GM23338 (cell line): ENCODE measurements around the gene POLR2L. TPM values are rescaled to one million over a fixed set of nuclear protein-coding genes. Genes with fewer than 3 reads are reported as not detected.

Experiments used
- ATAC-seq: fragments of 200-7000 bp; cut with Tn5 transposase; 3 replicates; pipeline ENCODE4 v1.9.1; 2020
- DNase-seq: peaks from one replicate; pipeline ENCODE4 v3.0.0-alpha.2; 2015; ENCODE audit warnings: low spot score
- H2AFZ ChIP-seq: fragments of 200-600 bp; sonication (generic); 2 replicates; pipeline ENCODE4 v1.8.0; 2016; ENCODE audit warnings: antibody characterized with exemption, mild to moderate bottlenecking, moderate library complexity
- H3F3A ChIP-seq: fragments of 200-600 bp; sonication (generic); replicated peaks from 2 replicates; pipeline ENCODE4 v1.8.0; 2017; ENCODE audit warnings: antibody characterized with exemption, mixed run types, low read depth
- H3K27ac ChIP-seq: fragments of 200-600 bp; sonication (generic); 2 replicates; pipeline ENCODE4 v1.6.1; 2016; ENCODE audit warnings: low read depth
- H3K27me3 ChIP-seq: fragments of 200-600 bp; sonication (generic); 2 replicates; pipeline ENCODE4 v1.8.0; 2016; ENCODE audit warnings: mild to moderate bottlenecking, mixed run types, moderate library complexity; ENCODE audit not compliant: insufficient read depth
- H3K36me3 ChIP-seq: fragments of 200-600 bp; sonication (generic); 2 replicates; pipeline ENCODE4 v1.8.0; 2016; ENCODE audit warnings: mild to moderate bottlenecking; ENCODE audit not compliant: insufficient read depth
- H3K4me1 ChIP-seq: fragments of 200-600 bp; sonication (generic); 2 replicates; pipeline ENCODE4 v1.8.0; 2016; ENCODE audit warnings: mild to moderate bottlenecking, moderate library complexity; ENCODE audit not compliant: insufficient read depth
- H3K4me2 ChIP-seq: fragments of 200-600 bp; sonication (generic); 2 replicates; pipeline ENCODE4 v1.7.1; 2017; ENCODE audit warnings: mixed run types
- H3K4me3 ChIP-seq: fragments of 200-600 bp; sonication (generic); 2 replicates; pipeline ENCODE4 v1.6.1; 2016; ENCODE audit warnings: mixed run types
- H3K79me2 ChIP-seq: fragments of 200-600 bp; sonication (generic); replicated peaks from 2 replicates; pipeline ENCODE4 v1.8.0; 2017; ENCODE audit warnings: mild to moderate bottlenecking; ENCODE audit not compliant: insufficient read depth
- H3K9me2 ChIP-seq: fragments of 200-600 bp; sonication (generic); 2 replicates; pipeline ENCODE4 v1.8.0; 2017; ENCODE audit not compliant: insufficient read depth
- H4K20me1 ChIP-seq: fragments of 200-600 bp; sonication (generic); replicated peaks from 2 replicates; pipeline ENCODE4 v1.8.0; 2017; ENCODE audit warnings: mild to moderate bottlenecking; ENCODE audit not compliant: insufficient read depth
- H3K27ac Mint-ChIP-seq: 2 replicates; pipeline ENCODE4 v1.8.0; 2020; ENCODE audit warnings: inconsistent platforms, mild to moderate bottlenecking, moderate library complexity, mixed read lengths
- H3K27me3 Mint-ChIP-seq: 3 replicates; pipeline ENCODE4 v1.8.0; 2022; ENCODE audit warnings: low read depth, mild to moderate bottlenecking, moderate library complexity, mixed read lengths, inconsistent platforms; ENCODE audit not compliant: insufficient read depth, poor library complexity
- H3K36me3 Mint-ChIP-seq: 3 replicates; pipeline ENCODE4 v1.8.0; 2021; ENCODE audit warnings: low read depth, mild to moderate bottlenecking, inconsistent platforms, moderate library complexity, mixed read lengths
- H3K4me1 Mint-ChIP-seq: 3 replicates; pipeline ENCODE4 v1.8.0; 2020; ENCODE audit warnings: mild to moderate bottlenecking, inconsistent platforms, mixed read lengths
- H3K4me3 Mint-ChIP-seq: 3 replicates; pipeline ENCODE4 v1.8.0; 2021; ENCODE audit warnings: moderate library complexity, mild to moderate bottlenecking, inconsistent platforms, mixed read lengths
- H3K9me3 Mint-ChIP-seq: 3 replicates; pipeline ENCODE4 v1.8.0; 2020; ENCODE audit warnings: moderate library complexity, mild to moderate bottlenecking, inconsistent platforms, mixed read lengths
- CREB1 ChIP-seq: fragments of 250-450 bp; sonication (Bioruptor Pico); IDR thresholded peaks from 2 replicates; pipeline ENCODE4 v1.5.0; 2020; ENCODE audit warnings: low read depth, mild to moderate bottlenecking, moderate library complexity
- EZH2 ChIP-seq: fragments of 200-600 bp; sonication (generic); IDR thresholded peaks from one replicate; pipeline ENCODE4 v1.8.0; 2017; ENCODE audit warnings: antibody characterized with exemption, mild to moderate bottlenecking, low read depth; ENCODE audit not compliant: unreplicated experiment
- EZH2phosphoT487 ChIP-seq: fragments of 200-600 bp; sonication (generic); IDR thresholded peaks from one replicate; pipeline ENCODE4 v1.8.1; 2018; ENCODE audit warnings: antibody characterized with exemption; ENCODE audit not compliant: unreplicated experiment
- JUNB ChIP-seq: IDR thresholded peaks from one replicate; pipeline ENCODE4 v1.6.1; 2016; ENCODE audit warnings: antibody characterized with exemption; ENCODE audit not compliant: unreplicated experiment
- NANOG ChIP-seq: IDR thresholded peaks from 2 replicates; pipeline ENCODE4 v1.6.1; 2016; ENCODE audit warnings: antibody characterized with exemption, borderline replicate concordance
- POLR2AphosphoS5 ChIP-seq: IDR thresholded peaks from 2 replicates; pipeline ENCODE4 v1.6.1; 2016; ENCODE audit warnings: antibody characterized with exemption, low read depth
- STAT1 ChIP-seq: IDR thresholded peaks from one replicate; pipeline ENCODE4 v1.6.1; 2016; ENCODE audit warnings: antibody characterized with exemption; ENCODE audit not compliant: unreplicated experiment
- ZNF114 ChIP-seq: fragments of 250-450 bp; sonication (Bioruptor Pico); IDR thresholded peaks from 2 replicates; pipeline ENCODE4 v1.5.0; 2020; ENCODE audit warnings: mild to moderate bottlenecking, moderate library complexity
- ZNF331 ChIP-seq: fragments of 250-450 bp; sonication (Bioruptor Pico); IDR thresholded peaks from 2 replicates; pipeline ENCODE4 v1.5.0; 2020; ENCODE audit warnings: low read depth, mild to moderate bottlenecking, moderate library complexity
- polyA plus RNA-seq: library from polyadenylated mRNA; unstranded; fragments of >200 nt; fragmentation: Nextera tagmentation; extraction: Ambion mirVana; gene quantifications from 2 replicates; pipeline ENCODE4 v1.2.1, GENCODE V29; 2016
- total RNA-seq: library from RNA; depleted of rRNA; stranded (reverse); fragments of >200 nt; shearing (Covaris generic); gene quantifications from 2 replicates; pipeline ENCODE4 v1.2.3, GENCODE V29; 2014
- TF ChIP-seq, protein P1 (sequence below): IDR thresholded peaks from one replicate; pipeline ENCODE4 v1.6.1; 2018; ENCODE audit warnings: antibody characterized with exemption; ENCODE audit not compliant: unreplicated experiment
- TF ChIP-seq, protein P2 (sequence below): fragments of 250-450 bp; sonication (Bioruptor Pico); IDR thresholded peaks from 2 replicates; pipeline ENCODE4 v1.5.0; 2020; ENCODE audit warnings: mild to moderate bottlenecking, moderate library complexity
- TF ChIP-seq, protein P3 (sequence below): IDR thresholded peaks from 2 replicates; pipeline ENCODE4 v1.6.1; 2016; ENCODE audit warnings: antibody characterized with exemption
- TF ChIP-seq, protein P4 (sequence below), 2 experiments: fragments of 200-600 bp in 1 of 2; sonication (generic) in 1 of 2; conservative IDR thresholded peaks; 2 replicates each; pipeline versions ENCODE4 v1.5.1 to v1.6.1; 2016 to 2017; ENCODE audit warnings: antibody characterized with exemption in 2 of 2, low read depth in 2 of 2, mild to moderate bottlenecking in 2 of 2, moderate library complexity in 1 of 2

The POLR2L gene
- total and polyA plus RNA-seq, 2 experiments from 2014 or later: 32.2 to 369 TPM

DNA sequence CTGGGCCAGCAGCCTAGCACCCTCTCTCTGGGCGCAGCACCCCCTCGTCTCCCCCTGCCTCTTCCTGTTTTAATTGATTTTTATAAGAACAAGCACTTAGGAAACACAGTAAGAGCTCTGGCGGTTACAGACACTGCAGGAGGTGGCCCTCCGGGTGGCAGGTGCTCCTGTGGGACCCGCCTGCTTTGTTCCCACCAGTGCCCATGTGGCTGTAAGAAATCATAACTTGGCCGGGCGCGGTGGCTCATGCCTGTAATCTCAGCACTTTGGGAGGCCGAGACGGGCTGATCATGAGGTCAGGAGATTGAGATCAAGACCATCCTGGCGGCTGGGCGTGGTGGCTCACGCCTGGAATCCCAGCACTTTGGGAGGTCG lies 18.8 kb upstream of the POLR2L start:
- no peak overlapping the region for H3K27ac ChIP-seq
- peaks cover 29% of the 10 kb centered on the region for H3K27me3 Mint-ChIP-seq
- no peak overlapping the region for H3K4me2 ChIP-seq
- H3K27me3 ChIP-seq: no peaks in the 10 kb centered on the region
- no peak overlapping the region for H3K27ac Mint-ChIP-seq
- no peak overlapping the region for H2AFZ ChIP-seq
- no peaks in the 10 kb centered on the region for H3K79me2 ChIP-seq
- ATAC-seq (no peak), DNase-seq (no peak)
- H3K4me1 ChIP-seq: peaks cover 25% of the 10 kb centered on the region; the same call in 1 of the 2 replicates
- H3K4me1 Mint-ChIP-seq: peaks cover 37% of the 10 kb centered on the region
- no peaks in the 10 kb centered on the region; the same call in 2 of the 3 replicates for H3K9me3 Mint-ChIP-seq
- H3K36me3 ChIP-seq: no peaks in the 10 kb centered on the region
- H3K36me3 Mint-ChIP-seq: peaks cover 3% of the 10 kb centered on the region; the same call in 1 of the 3 replicates
- no peak overlapping the region for H3K4me3 ChIP-seq
- no peaks in the 10 kb centered on the region for H3K9me2 ChIP-seq
- TF ChIP-seq, protein P1, sequence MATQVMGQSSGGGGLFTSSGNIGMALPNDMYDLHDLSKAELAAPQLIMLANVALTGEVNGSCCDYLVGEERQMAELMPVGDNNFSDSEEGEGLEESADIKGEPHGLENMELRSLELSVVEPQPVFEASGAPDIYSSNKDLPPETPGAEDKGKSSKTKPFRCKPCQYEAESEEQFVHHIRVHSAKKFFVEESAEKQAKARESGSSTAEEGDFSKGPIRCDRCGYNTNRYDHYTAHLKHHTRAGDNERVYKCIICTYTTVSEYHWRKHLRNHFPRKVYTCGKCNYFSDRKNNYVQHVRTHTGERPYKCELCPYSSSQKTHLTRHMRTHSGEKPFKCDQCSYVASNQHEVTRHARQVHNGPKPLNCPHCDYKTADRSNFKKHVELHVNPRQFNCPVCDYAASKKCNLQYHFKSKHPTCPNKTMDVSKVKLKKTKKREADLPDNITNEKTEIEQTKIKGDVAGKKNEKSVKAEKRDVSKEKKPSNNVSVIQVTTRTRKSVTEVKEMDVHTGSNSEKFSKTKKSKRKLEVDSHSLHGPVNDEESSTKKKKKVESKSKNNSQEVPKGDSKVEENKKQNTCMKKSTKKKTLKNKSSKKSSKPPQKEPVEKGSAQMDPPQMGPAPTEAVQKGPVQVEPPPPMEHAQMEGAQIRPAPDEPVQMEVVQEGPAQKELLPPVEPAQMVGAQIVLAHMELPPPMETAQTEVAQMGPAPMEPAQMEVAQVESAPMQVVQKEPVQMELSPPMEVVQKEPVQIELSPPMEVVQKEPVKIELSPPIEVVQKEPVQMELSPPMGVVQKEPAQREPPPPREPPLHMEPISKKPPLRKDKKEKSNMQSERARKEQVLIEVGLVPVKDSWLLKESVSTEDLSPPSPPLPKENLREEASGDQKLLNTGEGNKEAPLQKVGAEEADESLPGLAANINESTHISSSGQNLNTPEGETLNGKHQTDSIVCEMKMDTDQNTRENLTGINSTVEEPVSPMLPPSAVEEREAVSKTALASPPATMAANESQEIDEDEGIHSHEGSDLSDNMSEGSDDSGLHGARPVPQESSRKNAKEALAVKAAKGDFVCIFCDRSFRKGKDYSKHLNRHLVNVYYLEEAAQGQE: no peak
- TF ChIP-seq POLR2AphosphoS5 (no peak), EZH2phosphoT487 (no peak), NANOG (no peak), JUNB (no peak), CREB1 (CRISPR knock-in tag) (no peak), ZNF114 (CRISPR knock-in tag) (no peak), ZNF331 (CRISPR knock-in tag) (no peak), EZH2 (no peak), STAT1 (no peak)
- TF ChIP-seq, protein P2, sequence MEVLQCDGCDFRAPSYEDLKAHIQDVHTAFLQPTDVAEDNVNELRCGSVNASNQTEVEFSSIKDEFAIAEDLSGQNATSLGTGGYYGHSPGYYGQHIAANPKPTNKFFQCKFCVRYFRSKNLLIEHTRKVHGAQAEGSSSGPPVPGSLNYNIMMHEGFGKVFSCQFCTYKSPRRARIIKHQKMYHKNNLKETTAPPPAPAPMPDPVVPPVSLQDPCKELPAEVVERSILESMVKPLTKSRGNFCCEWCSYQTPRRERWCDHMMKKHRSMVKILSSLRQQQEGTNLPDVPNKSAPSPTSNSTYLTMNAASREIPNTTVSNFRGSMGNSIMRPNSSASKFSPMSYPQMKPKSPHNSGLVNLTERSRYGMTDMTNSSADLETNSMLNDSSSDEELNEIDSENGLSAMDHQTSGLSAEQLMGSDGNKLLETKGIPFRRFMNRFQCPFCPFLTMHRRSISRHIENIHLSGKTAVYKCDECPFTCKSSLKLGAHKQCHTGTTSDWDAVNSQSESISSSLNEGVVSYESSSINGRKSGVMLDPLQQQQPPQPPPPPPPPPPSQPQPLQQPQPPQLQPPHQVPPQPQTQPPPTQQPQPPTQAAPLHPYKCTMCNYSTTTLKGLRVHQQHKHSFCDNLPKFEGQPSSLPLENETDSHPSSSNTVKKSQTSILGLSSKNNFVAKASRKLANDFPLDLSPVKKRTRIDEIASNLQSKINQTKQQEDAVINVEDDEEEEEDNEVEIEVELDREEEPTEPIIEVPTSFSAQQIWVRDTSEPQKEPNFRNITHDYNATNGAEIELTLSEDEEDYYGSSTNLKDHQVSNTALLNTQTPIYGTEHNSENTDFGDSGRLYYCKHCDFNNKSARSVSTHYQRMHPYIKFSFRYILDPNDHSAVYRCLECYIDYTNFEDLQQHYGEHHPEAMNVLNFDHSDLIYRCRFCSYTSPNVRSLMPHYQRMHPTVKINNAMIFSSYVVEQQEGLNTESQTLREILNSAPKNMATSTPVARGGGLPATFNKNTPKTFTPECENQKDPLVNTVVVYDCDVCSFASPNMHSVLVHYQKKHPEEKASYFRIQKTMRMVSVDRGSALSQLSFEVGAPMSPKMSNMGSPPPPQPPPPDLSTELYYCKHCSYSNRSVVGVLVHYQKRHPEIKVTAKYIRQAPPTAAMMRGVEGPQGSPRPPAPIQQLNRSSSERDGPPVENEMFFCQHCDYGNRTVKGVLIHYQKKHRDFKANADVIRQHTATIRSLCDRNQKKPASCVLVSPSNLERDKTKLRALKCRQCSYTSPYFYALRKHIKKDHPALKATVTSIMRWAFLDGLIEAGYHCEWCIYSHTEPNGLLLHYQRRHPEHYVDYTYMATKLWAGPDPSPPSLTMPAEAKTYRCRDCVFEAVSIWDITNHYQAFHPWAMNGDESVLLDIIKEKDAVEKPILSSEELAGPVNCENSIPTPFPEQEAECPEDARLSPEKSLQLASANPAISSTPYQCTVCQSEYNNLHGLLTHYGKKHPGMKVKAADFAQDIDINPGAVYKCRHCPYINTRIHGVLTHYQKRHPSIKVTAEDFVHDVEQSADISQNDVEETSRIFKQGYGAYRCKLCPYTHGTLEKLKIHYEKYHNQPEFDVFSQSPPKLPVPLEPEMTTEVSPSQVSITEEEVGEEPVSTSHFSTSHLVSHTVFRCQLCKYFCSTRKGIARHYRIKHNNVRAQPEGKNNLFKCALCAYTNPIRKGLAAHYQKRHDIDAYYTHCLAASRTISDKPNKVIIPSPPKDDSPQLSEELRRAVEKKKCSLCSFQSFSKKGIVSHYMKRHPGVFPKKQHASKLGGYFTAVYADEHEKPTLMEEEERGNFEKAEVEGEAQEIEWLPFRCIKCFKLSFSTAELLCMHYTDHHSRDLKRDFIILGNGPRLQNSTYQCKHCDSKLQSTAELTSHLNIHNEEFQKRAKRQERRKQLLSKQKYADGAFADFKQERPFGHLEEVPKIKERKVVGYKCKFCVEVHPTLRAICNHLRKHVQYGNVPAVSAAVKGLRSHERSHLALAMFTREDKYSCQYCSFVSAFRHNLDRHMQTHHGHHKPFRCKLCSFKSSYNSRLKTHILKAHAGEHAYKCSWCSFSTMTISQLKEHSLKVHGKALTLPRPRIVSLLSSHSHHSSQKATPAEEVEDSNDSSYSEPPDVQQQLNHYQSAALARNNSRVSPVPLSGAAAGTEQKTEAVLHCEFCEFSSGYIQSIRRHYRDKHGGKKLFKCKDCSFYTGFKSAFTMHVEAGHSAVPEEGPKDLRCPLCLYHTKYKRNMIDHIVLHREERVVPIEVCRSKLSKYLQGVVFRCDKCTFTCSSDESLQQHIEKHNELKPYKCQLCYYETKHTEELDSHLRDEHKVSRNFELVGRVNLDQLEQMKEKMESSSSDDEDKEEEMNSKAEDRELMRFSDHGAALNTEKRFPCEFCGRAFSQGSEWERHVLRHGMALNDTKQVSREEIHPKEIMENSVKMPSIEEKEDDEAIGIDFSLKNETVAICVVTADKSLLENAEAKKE (CRISPR knock-in tag): no peak
- TF ChIP-seq, protein P3, sequence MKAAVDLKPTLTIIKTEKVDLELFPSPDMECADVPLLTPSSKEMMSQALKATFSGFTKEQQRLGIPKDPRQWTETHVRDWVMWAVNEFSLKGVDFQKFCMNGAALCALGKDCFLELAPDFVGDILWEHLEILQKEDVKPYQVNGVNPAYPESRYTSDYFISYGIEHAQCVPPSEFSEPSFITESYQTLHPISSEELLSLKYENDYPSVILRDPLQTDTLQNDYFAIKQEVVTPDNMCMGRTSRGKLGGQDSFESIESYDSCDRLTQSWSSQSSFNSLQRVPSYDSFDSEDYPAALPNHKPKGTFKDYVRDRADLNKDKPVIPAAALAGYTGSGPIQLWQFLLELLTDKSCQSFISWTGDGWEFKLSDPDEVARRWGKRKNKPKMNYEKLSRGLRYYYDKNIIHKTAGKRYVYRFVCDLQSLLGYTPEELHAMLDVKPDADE: no peak
- TF ChIP-seq, protein P4, sequence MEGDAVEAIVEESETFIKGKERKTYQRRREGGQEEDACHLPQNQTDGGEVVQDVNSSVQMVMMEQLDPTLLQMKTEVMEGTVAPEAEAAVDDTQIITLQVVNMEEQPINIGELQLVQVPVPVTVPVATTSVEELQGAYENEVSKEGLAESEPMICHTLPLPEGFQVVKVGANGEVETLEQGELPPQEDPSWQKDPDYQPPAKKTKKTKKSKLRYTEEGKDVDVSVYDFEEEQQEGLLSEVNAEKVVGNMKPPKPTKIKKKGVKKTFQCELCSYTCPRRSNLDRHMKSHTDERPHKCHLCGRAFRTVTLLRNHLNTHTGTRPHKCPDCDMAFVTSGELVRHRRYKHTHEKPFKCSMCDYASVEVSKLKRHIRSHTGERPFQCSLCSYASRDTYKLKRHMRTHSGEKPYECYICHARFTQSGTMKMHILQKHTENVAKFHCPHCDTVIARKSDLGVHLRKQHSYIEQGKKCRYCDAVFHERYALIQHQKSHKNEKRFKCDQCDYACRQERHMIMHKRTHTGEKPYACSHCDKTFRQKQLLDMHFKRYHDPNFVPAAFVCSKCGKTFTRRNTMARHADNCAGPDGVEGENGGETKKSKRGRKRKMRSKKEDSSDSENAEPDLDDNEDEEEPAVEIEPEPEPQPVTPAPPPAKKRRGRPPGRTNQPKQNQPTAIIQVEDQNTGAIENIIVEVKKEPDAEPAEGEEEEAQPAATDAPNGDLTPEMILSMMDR (conservative IDR thresholded peaks at IDR 0.05; ENCODE audit: low read depth in 2 of 2): no peak
- peaks cover 16% of the 10 kb centered on the region for H3F3A ChIP-seq
- peak overlapping the region; percentile 10; the same call in 1 of the 3 replicates for H3K4me3 Mint-ChIP-seq
- peaks cover 33% of the 10 kb centered on the region for H4K20me1 ChIP-seq
